Adrenal gland (tissue), 12 donors: ENCODE data around the gene CLCNKB. TPM values are rescaled to one million over a fixed set of nuclear protein-coding genes. Genes with fewer than 3 reads are reported as not detected.

ENCODE experiments used
- DNase-seq, 7 donors: peaks; one replicate each; pipeline ENCODE4 v3.0.0-alpha.2; 2019 to 2020
- H3K27ac ChIP-seq, 5 donors: fragments of 200-600 bp; sonication (generic) in 4 of 5; 1 replicate in 3 of 5; 2 replicates in 2 of 5; pipeline versions ENCODE4 v1.5.1 to v1.8.0; 2016 to 2020; ENCODE audit warnings: mild to moderate bottlenecking in 1 of 5
- H3K27me3 ChIP-seq: fragments of 200-600 bp; 2 replicates; pipeline ENCODE4 v1.8.0; 2021
- H3K36me3 ChIP-seq, 2 donors: fragments of 200-600 bp; replicated peaks in 1 of 2; 1 replicate in 1 of 2; 2 replicates in 1 of 2; pipeline versions ENCODE4 v1.5.1 to v1.8.0; 2018 to 2022
- H3K4me1 ChIP-seq, 2 donors: fragments of 200-600 bp; replicated peaks in 1 of 2; 1 replicate in 1 of 2; 2 replicates in 1 of 2; pipeline versions ENCODE4 v1.5.1 to v1.8.0; 2018 to 2021
- H3K4me3 ChIP-seq, 4 donors: fragments of 200-600 bp; sonication (generic) in 3 of 4; one replicate each; pipeline ENCODE4 v1.5.1; 2016 to 2018
- H3K9me3 ChIP-seq, 3 donors: fragments of 200-600 bp; sonication (generic) in 1 of 3; replicated peaks in 1 of 3; 1 replicate in 2 of 3; 2 replicates in 1 of 3; pipeline versions ENCODE4 v1.5.1 to v1.8.0; 2016 to 2021
- POLR2A ChIP-seq, 2 donors: fragments of 450-650 bp; IDR thresholded peaks; one replicate each; pipeline ENCODE4 v1.6.1; 2017; ENCODE audit warnings: antibody characterized with exemption in 2 of 2, mild to moderate bottlenecking in 2 of 2, moderate library complexity in 1 of 2
- WGBS, 4 donors: extraction: QIAGEN DNeasy Blood & Tissue Kit in 2 of 4; methylation state at CpG; one replicate each; pipeline versions ENCODE4 v1.1.5 to v1.1.7; 2013 to 2017; 5-methylcytosine and 5-hydroxymethylcytosine counted together
- intact Hi-C, 2 donors: fragments of 100-400 bp; cut with DNase I; formaldehyde crosslinking; loops; one replicate each; pipeline versions ENCODE4 v1.14.1 to v1.15.0; 2022 to 2023
- polyA plus RNA-seq, 3 donors: library from polyadenylated mRNA; stranded (reverse); fragments of 200-250 nt in 2 of 3; fragments of 350-450 nt in 1 of 3; fragmentation: Illumina TruSeq in 1 of 3; extraction: RNeasy Lipid Tissue Mini Kit (QIAGEN cat#74804) in 1 of 3; gene quantifications; one replicate each; pipeline ENCODE4 v1.2.3, GENCODE V29; 2013 to 2014
- total RNA-seq, 9 donors: library from RNA; depleted of rRNA in 4 of 9; stranded (reverse); fragments of >200 nt in 4 of 9; fragments of 120-200 nt in 1 of 9; fragmentation: NEBNext Ultra II Directional in 1 of 9; extraction: Animal tissue kit (Norgen Biotek cat#: 25700) in 1 of 9; gene quantifications; one replicate each; pipeline versions ENCODE4 v1.1.0 to v1.2.4, GENCODE V29; 2013 to 2023
- TF ChIP-seq, protein P1 (sequence below), 6 experiments: fragments of 450-650 bp in 4 of 6; fragments of 200-600 bp in 2 of 6; sonication (generic) in 1 of 6; IDR thresholded peaks; 1 replicate in 5 of 6; 2 replicates in 1 of 6; pipeline versions ENCODE4 v1.5.1 to v1.8.0; 2016 to 2021; ENCODE audit warnings: antibody characterized with exemption in 6 of 6, mild to moderate bottlenecking in 2 of 6, moderate library complexity in 1 of 6
- donor health status: healthy with polysubstance abuse.
- donor health status: Bipolar disorder and iron deficiency.
- donor health status: DM: yes; HTN: yes; CAD: no.
- donor health status: DM: no; HTN: no; CAD: no.
- donor health status: DM: no; HTN: no; CAD: no.
- donor health status: DM: yes; HTN: yes; CAD: no.

The CLCNKB gene
- total and polyA plus RNA-seq, 12 donors: 0.67 to 9.9 (median 2.6) TPM

DNA sequence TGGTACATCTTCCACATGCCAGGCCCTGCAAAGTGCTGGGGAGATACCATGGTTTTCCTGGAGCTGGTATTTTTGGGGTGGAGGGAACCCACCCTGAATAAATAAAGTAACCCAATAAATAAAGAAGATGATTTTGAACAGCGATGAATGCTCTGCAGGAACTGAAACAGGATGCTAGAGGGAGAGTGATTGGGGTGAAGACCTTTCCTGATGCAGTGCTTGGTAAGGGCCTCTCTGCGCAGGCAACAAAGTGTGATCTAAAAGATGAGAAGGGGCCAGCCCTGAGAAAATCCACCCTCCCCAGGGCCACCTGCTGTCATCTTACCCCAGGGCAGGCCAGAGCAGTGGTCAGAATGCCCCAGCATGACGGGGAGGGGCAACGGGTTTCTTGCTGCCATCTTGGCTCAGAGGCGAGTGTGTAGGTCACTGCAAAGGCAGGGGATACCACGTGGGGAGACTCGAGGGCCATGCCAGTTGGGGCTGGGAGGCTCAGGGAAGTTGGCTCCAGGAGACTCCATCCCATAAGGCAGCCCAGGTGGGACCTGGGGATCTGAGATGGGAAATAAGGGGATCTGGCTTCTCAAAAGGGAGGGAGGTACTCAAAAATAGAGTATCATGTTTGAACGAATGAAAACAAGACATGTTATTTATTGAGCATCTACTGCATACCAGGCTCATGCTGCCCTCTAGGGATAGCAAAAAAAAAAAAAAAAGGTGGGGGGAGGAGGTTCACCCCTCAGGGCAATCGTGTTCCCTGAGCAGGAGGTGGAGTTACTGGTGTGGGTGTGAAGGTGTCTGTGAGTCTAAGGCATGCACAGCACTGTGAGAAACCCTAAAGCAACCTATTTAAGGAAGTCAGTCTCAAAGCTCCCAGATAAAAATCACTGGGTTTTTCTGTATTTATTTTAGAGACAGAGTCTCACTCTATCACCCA is 36.8 kb upstream of the CLCNKB start:
- 54 to 64% (median 61%) methylated on average over 8 to 9 of the region's 9 CpGs for WGBS, 4 donors
- Histone ChIP-seq H3K9me3 (no peaks in the 10 kb centered on the region), H3K27me3 (no peaks in the 10 kb centered on the region), H3K36me3 (no peaks in the 10 kb centered on the region), H3K27ac (no peak overlapping the region), H3K4me1 (no peaks in the 10 kb centered on the region), H3K4me3 (no peak overlapping the region)
- intact Hi-C loops: loop anchor here (5.0 to 10.0 kb wide), 2 partner anchors 40 to 48 kb away; no protein-coding TSS in a partner anchor
- no peak for TF ChIP-seq POLR2A (IDR thresholded peaks at IDR 0.05)
- TF ChIP-seq, protein P1, sequence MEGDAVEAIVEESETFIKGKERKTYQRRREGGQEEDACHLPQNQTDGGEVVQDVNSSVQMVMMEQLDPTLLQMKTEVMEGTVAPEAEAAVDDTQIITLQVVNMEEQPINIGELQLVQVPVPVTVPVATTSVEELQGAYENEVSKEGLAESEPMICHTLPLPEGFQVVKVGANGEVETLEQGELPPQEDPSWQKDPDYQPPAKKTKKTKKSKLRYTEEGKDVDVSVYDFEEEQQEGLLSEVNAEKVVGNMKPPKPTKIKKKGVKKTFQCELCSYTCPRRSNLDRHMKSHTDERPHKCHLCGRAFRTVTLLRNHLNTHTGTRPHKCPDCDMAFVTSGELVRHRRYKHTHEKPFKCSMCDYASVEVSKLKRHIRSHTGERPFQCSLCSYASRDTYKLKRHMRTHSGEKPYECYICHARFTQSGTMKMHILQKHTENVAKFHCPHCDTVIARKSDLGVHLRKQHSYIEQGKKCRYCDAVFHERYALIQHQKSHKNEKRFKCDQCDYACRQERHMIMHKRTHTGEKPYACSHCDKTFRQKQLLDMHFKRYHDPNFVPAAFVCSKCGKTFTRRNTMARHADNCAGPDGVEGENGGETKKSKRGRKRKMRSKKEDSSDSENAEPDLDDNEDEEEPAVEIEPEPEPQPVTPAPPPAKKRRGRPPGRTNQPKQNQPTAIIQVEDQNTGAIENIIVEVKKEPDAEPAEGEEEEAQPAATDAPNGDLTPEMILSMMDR (IDR thresholded peaks at IDR 0.05): peak in 1 of 6 experiments; percentile 31
- peak in 1 of 7 donors; percentile 12 for DNase-seq

DNA sequence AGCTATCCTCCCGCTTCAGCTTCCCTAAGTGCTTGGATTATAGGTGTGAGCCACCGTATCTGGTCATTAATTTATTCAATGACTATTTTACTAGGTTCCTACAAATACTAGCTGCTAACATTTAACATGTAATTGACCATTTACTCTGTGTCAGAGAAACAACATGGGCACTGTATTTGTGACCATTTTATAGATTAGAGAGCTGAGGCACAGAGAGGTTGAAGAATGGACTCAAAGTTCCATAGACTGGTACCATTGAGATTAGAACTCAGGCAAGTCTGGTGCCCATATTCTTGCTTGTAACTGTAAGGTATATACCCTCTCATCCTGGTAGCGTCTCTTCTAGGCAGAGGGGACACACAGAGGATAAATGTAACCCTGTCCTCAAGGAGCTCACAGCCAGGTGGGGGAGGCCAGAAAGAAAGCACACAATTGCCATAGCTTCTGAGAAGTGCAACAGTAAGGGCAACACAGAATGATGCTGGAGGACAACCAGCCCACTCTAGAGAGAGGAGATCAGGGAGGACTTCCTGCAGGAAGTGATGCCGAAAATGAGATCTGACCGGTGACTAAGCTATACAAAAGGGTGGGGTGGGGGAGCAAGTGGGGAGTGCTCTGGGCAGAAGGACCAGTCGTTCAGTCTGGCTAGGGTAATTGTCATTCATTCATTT is 35.8 kb upstream of the CLCNKB start:
- WGBS, 4 donors: 59 to 76% (median 72%) methylated on average over 6 of the region's 6 CpGs
- TF ChIP-seq, protein P1 (IDR thresholded peaks at IDR 0.05): no peak
- no peak for TF ChIP-seq POLR2A (IDR thresholded peaks at IDR 0.05)
- no peak overlapping the region for H3K27ac ChIP-seq
- H3K4me3 ChIP-seq: no peak overlapping the region
- H3K4me1 ChIP-seq: peaks cover 7% of the 10 kb centered on the region in 2 donors
- no peaks in the 10 kb centered on the region for H3K27me3 ChIP-seq
- intact Hi-C loops: loop anchor here (5.0 to 10.0 kb wide), 2 partner anchors 39 to 47 kb away; no protein-coding TSS in a partner anchor
- DNase-seq: peak in 1 of 7 donors; percentile 12
- H3K9me3 ChIP-seq: no peaks in the 10 kb centered on the region
- H3K36me3 ChIP-seq: no peaks in the 10 kb centered on the region

DNA sequence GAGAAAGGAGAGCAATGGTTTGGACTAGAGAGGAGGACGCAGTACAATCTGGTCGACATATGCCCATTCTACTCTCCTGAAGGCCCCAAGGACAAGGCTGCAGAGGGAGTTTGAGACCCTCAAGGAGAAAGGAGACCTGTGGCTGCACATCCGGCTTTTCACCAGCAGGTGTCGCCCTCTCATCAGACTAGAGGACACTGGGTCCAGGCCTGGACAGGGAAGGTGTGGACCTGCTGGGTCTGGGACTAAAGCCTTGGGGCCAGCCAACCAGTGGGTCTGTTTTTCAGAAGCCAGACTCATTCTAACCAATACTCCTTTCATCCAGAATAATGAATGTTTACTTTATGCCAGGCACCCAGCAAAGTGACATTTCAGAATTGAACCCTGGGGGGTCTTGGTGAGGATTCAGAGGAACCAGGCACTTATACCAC is 34.5 kb upstream of the CLCNKB start:
- H3K9me3 ChIP-seq: no peaks in the 10 kb centered on the region
- H3K27ac ChIP-seq: no peak overlapping the region
- TF ChIP-seq, protein P1 (IDR thresholded peaks at IDR 0.05): peak; percentile 97 to 98 (median 97)
- TF ChIP-seq POLR2A (IDR thresholded peaks at IDR 0.05): no peak
- no peaks in the 10 kb centered on the region for H3K27me3 ChIP-seq
- WGBS, 4 donors: 0 to 3% (median 1%) methylated on average over 3 to 4 of the region's 4 CpGs
- H3K4me3 ChIP-seq: no peak overlapping the region
- H3K36me3 ChIP-seq: no peaks in the 10 kb centered on the region
- peaks cover 19 to 20% of the 10 kb centered on the region in 2 donors for H3K4me1 ChIP-seq
- intact Hi-C loops: loop anchor here (5.0 to 10.0 kb wide), 2 partner anchors 38 to 46 kb away; no protein-coding TSS in a partner anchor
- DNase-seq: peak; percentile 80 to 94 (median 86)

DNA sequence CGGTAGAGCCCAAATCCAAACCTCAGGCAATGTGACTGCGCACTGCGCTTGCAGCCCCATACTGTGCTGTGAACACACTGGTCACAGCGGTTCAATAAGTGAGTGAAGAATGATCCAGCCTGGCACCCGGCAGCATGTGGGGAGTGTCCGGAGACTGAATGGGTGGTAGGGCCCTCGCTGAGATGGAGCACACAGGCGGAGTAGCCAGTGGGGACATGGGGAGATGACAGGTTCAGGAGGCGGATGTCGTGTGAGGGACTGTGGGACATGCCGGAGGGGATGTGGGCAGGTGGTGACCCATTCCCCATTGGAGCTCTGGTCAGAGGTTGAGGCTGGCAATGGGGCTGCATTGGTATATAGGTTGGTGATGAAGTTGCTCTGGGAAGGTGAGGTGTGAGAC is 33.9 kb upstream of the CLCNKB start:
- 79 to 87% (median 83%) methylated on average over 8 to 11 of the region's 11 CpGs for WGBS, 4 donors
- TF ChIP-seq POLR2A (IDR thresholded peaks at IDR 0.05): no peak
- TF ChIP-seq, protein P1 (IDR thresholded peaks at IDR 0.05): no peak
- DNase-seq: no peak
- no peak overlapping the region for H3K4me3 ChIP-seq
- intact Hi-C loops: loop anchor here (5.0 to 10.0 kb wide), 4 partner anchors 38 to 175 kb away; no protein-coding TSS in a partner anchor
- no peaks in the 10 kb centered on the region for H3K27me3 ChIP-seq
- H3K9me3 ChIP-seq: no peaks in the 10 kb centered on the region
- no peaks in the 10 kb centered on the region for H3K36me3 ChIP-seq
- H3K27ac ChIP-seq: no peak overlapping the region
- H3K4me1 ChIP-seq: peaks cover 26% of the 10 kb centered on the region in 2 donors
